Naive thymus-derived CD4-positive, alpha-beta T cell (primary cell): Measurements from ENCODE around the gene DISP3. TPM values are rescaled to one million over a fixed set of nuclear protein-coding genes. Genes with fewer than 3 reads are reported as not detected.

ENCODE experiments used
- ATAC-seq: fragments of 150-1000 bp; cut with Tn5 transposase; 2 replicates; pipeline ENCODE4 v1.10.0; 2021; ENCODE audit warnings: mild to moderate bottlenecking, moderate library complexity
- CTCF ChIA-PET: fragments of 350-600 bp; sonication (Branson Sonifier 250); formaldehyde crosslinking; loops from one replicate; lab custom pipeline; 2021; ENCODE audit warnings: antibody characterized with exemption; lab: Charles Lee
- POLR2A ChIA-PET: fragments of 350-600 bp; sonication (Branson Sonifier 250); formaldehyde crosslinking; loops from one replicate; lab custom pipeline; 2021; ENCODE audit warnings: antibody characterized with exemption, inconsistent platforms; lab: Charles Lee
- DNase-seq, 9 donors: peaks; one replicate each; pipeline versions ENCODE4 v3.0.0 to v3.0.0-alpha.2; 2020 to 2022; ENCODE audit warnings: mixed read lengths in 1 of 9
- H3K27ac ChIP-seq: one replicate; pipeline ENCODE4 v1.7.0; 2013; ENCODE audit warnings: mild to moderate bottlenecking, low read depth, low read length, moderate library complexity
- H3K27me3 ChIP-seq, 2 donors: one replicate each; pipeline ENCODE4 v1.7.0; 2013; ENCODE audit warnings: low read length in 2 of 2, mild to moderate bottlenecking in 2 of 2, moderate library complexity in 2 of 2; ENCODE audit not compliant: control insufficient read depth in 2 of 2, insufficient read depth in 2 of 2
- H3K36me3 ChIP-seq, 3 experiments: 1 replicate in 2 of 3; 2 replicates in 1 of 3; pipeline ENCODE4 v1.7.0; 2013; ENCODE audit warnings: low read length in 3 of 3, mild to moderate bottlenecking in 3 of 3, moderate library complexity in 1 of 3; ENCODE audit not compliant: insufficient read depth in 3 of 3, control insufficient read depth in 2 of 3
- H3K4me1 ChIP-seq, 2 donors: one replicate each; pipeline ENCODE4 v1.7.0; 2013; ENCODE audit warnings: low read length in 2 of 2, mild to moderate bottlenecking in 2 of 2, moderate library complexity in 1 of 2; ENCODE audit not compliant: control insufficient read depth in 2 of 2, insufficient read depth in 2 of 2
- H3K4me3 ChIP-seq: 2 replicates; pipeline ENCODE4 v1.7.0; 2013; ENCODE audit warnings: mild to moderate bottlenecking, low read length
- H3K9me3 ChIP-seq, 3 experiments: 1 replicate in 2 of 3; 2 replicates in 1 of 3; pipeline ENCODE4 v1.7.0; 2013; ENCODE audit warnings: low read length in 3 of 3; ENCODE audit not compliant: control insufficient read depth in 2 of 3
- H3K27ac Mint-ChIP-seq, 9 donors: one replicate each; pipeline ENCODE4 v1.8.0; 2020 to 2022; ENCODE audit warnings: mixed read lengths in 9 of 9, mild to moderate bottlenecking in 8 of 9, moderate library complexity in 5 of 9, inconsistent platforms in 2 of 9
- H3K27me3 Mint-ChIP-seq, 5 donors: one replicate each; pipeline ENCODE4 v1.8.0; 2021 to 2022; ENCODE audit warnings: mixed read lengths in 5 of 5, mild to moderate bottlenecking in 1 of 5
- H3K36me3 Mint-ChIP-seq, 5 donors: one replicate each; pipeline ENCODE4 v1.8.0; 2020 to 2022; ENCODE audit warnings: mixed read lengths in 5 of 5, mild to moderate bottlenecking in 3 of 5, inconsistent platforms in 1 of 5
- H3K4me1 Mint-ChIP-seq, 7 donors: one replicate each; pipeline ENCODE4 v1.8.0; 2020 to 2022; ENCODE audit warnings: mixed read lengths in 7 of 7, mild to moderate bottlenecking in 3 of 7, inconsistent platforms in 1 of 7
- H3K4me3 Mint-ChIP-seq, 10 donors: one replicate each; pipeline ENCODE4 v1.8.0; 2020 to 2022; ENCODE audit warnings: mild to moderate bottlenecking in 10 of 10, mixed read lengths in 10 of 10, moderate library complexity in 6 of 10, inconsistent platforms in 2 of 10
- H3K9me3 Mint-ChIP-seq, 11 donors: one replicate each; pipeline ENCODE4 v1.8.0; 2020 to 2022; ENCODE audit warnings: mixed read lengths in 11 of 11, mild to moderate bottlenecking in 4 of 11, inconsistent platforms in 1 of 11, moderate library complexity in 1 of 11
- intact Hi-C, 2 donors: fragments of 100-400 bp; cut with micrococcal nuclease; formaldehyde crosslinking; loops; one replicate each; pipeline ENCODE4 v1.15.1; 2023
- polyA plus RNA-seq, 2 donors: library from polyadenylated mRNA; unstranded; fragments of 300-500 nt; fragmentation: Illumina TruSeq; gene quantifications; one replicate each; pipeline ENCODE4 v1.2.3, GENCODE V29; 2021
- total RNA-seq, 6 experiments: library from RNA in 5 of 6; stranded (reverse) in 5 of 6; gene quantifications; 1 replicate in 5 of 6; 2 replicates in 1 of 6; pipeline ENCODE4 v1.2.3 and lab custom pipeline; 2021 to 2026

DISP3 gene
- total and polyA plus RNA-seq, 7 experiments from 2014 or later = 0.14 to 0.95 (median 0.46) TPM

- H3K4me3 ChIP-seq = no peak overlapping the region
- ChIA-PET CTCF (no interaction called here), POLR2A (no interaction called here)
- H3K4me1 Mint-ChIP-seq = peaks cover 0 to 2% (median 0%) of the 10 kb centered on the region in 7 donors
- H3K9me3 Mint-ChIP-seq = no peaks in the 10 kb centered on the region
- no peaks in the 10 kb centered on the region for H3K36me3 Mint-ChIP-seq
- no peak overlapping the region for H3K27ac Mint-ChIP-seq
- ATAC-seq (no peak), DNase-seq (no peak)
- no peaks in the 10 kb centered on the region for H3K36me3 ChIP-seq
- H3K27ac ChIP-seq = no peak overlapping the region
- no peaks in the 10 kb centered on the region for H3K27me3 ChIP-seq
- H3K4me1 ChIP-seq = no peaks in the 10 kb centered on the region
- no peaks in the 10 kb centered on the region for H3K9me3 ChIP-seq
- H3K4me3 Mint-ChIP-seq = no peak overlapping the region
- peaks cover 0 to 20% (median 11%) of the 10 kb centered on the region in 5 donors for H3K27me3 Mint-ChIP-seq
- intact Hi-C loops = no loop called here
Measured at GRCh38 chr1:11466416-11466815, 12.5 kb upstream of the DISP3 start.

DNA sequence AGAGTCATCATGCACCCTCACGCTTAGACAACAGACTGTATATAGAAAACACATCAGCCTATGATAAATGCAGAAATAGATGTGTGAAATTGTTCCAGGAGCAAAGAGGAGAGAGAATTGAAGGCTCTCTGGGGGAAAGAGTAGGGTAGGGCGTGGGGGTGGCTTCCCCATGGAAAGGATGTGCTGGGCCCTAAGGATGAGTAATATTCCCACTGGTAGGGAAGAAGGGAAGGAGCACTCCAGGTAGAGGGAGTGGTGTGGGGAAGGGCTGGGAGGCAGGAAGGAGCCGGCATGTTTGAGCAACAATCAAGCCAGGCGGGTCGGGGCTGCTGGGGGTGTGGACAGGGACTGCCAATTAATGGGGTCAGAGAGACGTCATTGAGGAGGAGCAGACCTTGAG lies 10.1 kb upstream of the DISP3 start:
- intact Hi-C loops = no loop called here
- H3K4me3 ChIP-seq = no peak overlapping the region
- H3K4me1 ChIP-seq = no peaks in the 10 kb centered on the region
- CTCF ChIA-PET = no interaction called here
- peaks cover 0 to 5% (median 0%) of the 10 kb centered on the region in 7 donors for H3K4me1 Mint-ChIP-seq
- H3K9me3 Mint-ChIP-seq = peaks cover 0 to under 1% (median 0%) of the 10 kb centered on the region in 11 donors
- ATAC-seq (no peak), DNase-seq (no peak)
- H3K36me3 Mint-ChIP-seq = no peaks in the 10 kb centered on the region
- POLR2A ChIA-PET = no interaction called here
- peaks cover 0 to 15% (median 5%) of the 10 kb centered on the region in 5 donors for H3K27me3 Mint-ChIP-seq
- H3K4me3 Mint-ChIP-seq = no peak overlapping the region
- H3K27ac Mint-ChIP-seq = no peak overlapping the region
- no peaks in the 10 kb centered on the region for H3K9me3 ChIP-seq
- H3K27me3 ChIP-seq = no peaks in the 10 kb centered on the region
- no peaks in the 10 kb centered on the region for H3K36me3 ChIP-seq
- H3K27ac ChIP-seq = no peak overlapping the region

- no peak overlapping the region for H3K4me3 ChIP-seq
- POLR2A ChIA-PET = no interaction called here
- Mint-ChIP-seq H3K9me3 (peaks cover 0 to 1% (median 0%) of the 10 kb centered on the region in 11 donors), H3K4me3 (no peak overlapping the region), H3K36me3 (no peaks in the 10 kb centered on the region), H3K27me3 (peaks cover 0 to 23% (median 8%) of the 10 kb centered on the region in 5 donors), H3K4me1 (peaks cover 0 to 6% (median 0%) of the 10 kb centered on the region in 7 donors), H3K27ac (no peak overlapping the region)
- no peaks in the 10 kb centered on the region for H3K36me3 ChIP-seq
- DNase-seq = no peak
- no peaks in the 10 kb centered on the region for H3K9me3 ChIP-seq
- no peak for ATAC-seq
- intact Hi-C loops = loop anchor here (10.0 kb wide), 2 partner anchors 174 to 264 kb away; partner anchors contain the start of gene AGTRAP (in 1 of the 2)
- CTCF ChIA-PET = no interaction called here
- H3K27ac ChIP-seq = no peak overlapping the region
- H3K27me3 ChIP-seq = no peaks in the 10 kb centered on the region
- no peaks in the 10 kb centered on the region for H3K4me1 ChIP-seq
Measured at GRCh38 chr1:11470912-11471311, 8.0 kb upstream of the DISP3 start.

DNA sequence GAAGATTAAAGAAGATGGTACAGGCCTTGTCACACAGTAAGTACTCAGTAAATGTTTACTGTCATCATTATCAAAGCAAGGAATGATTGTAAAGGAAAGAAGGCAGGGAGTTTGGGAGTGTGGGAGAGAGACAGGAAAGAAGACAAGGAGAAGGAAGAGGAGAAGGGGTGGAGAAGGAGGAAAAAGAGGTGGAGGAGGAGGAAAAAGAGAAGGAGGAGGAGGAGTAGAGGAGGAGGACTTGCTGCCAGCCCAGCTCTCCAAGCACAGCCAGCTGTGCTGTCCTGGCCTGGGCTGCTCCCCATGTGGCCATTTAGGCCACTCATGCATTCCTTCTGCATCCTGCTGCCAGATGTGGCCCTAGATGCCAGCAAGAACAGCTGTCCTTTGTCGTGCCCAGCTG lies 7.5 kb upstream of the DISP3 start:
- H3K4me1 Mint-ChIP-seq = peaks cover 0 to 6% (median 3%) of the 10 kb centered on the region in 7 donors
- no peak for ATAC-seq

GRCh38 chr1:11472284-11472683 lies 6.7 kb upstream of the DISP3 start:
- Histone ChIP-seq H3K9me3 (no peaks in the 10 kb centered on the region), H3K27me3 (no peaks in the 10 kb centered on the region), H3K4me1 (no peaks in the 10 kb centered on the region), H3K27ac (no peak overlapping the region), H3K36me3 (no peaks in the 10 kb centered on the region), H3K4me3 (no peak overlapping the region)
- H3K4me1 Mint-ChIP-seq = peaks cover 0 to 6% (median 3%) of the 10 kb centered on the region in 7 donors
- DNase-seq (no peak), ATAC-seq (no peak)
- no peak overlapping the region for H3K27ac Mint-ChIP-seq
- peaks cover 0 to 27% (median 10%) of the 10 kb centered on the region in 5 donors for H3K27me3 Mint-ChIP-seq
- intact Hi-C loops = loop anchor here (10.0 kb wide), 2 partner anchors 173 to 263 kb away; partner anchors contain the start of gene AGTRAP (in 1 of the 2)
- no peaks in the 10 kb centered on the region for H3K36me3 Mint-ChIP-seq
- no peak overlapping the region for H3K4me3 Mint-ChIP-seq
- POLR2A ChIA-PET = no interaction called here
- CTCF ChIA-PET = no interaction called here
- H3K9me3 Mint-ChIP-seq = peaks cover 0 to 3% (median 0%) of the 10 kb centered on the region in 11 donors

More for the DNA sequence above, 7.5 kb upstream of the DISP3 start:
- no peak for DNase-seq
- H3K36me3 ChIP-seq = no peaks in the 10 kb centered on the region
- H3K27me3 ChIP-seq = no peaks in the 10 kb centered on the region
- no peak overlapping the region for H3K27ac ChIP-seq
- intact Hi-C loops = loop anchor here (10.0 kb wide), 2 partner anchors 173 to 263 kb away; partner anchors contain the start of gene AGTRAP (in 1 of the 2)
- POLR2A ChIA-PET = no interaction called here
- no peak overlapping the region for H3K4me3 ChIP-seq
- H3K4me1 ChIP-seq = no peaks in the 10 kb centered on the region
- Mint-ChIP-seq H3K27ac (no peak overlapping the region), H3K36me3 (no peaks in the 10 kb centered on the region), H3K27me3 (peaks cover 0 to 27% (median 10%) of the 10 kb centered on the region in 5 donors), H3K9me3 (peaks cover 0 to 3% (median 0%) of the 10 kb centered on the region in 11 donors), H3K4me3 (no peak overlapping the region)
- CTCF ChIA-PET = no interaction called here
- H3K9me3 ChIP-seq = no peaks in the 10 kb centered on the region

DNA sequence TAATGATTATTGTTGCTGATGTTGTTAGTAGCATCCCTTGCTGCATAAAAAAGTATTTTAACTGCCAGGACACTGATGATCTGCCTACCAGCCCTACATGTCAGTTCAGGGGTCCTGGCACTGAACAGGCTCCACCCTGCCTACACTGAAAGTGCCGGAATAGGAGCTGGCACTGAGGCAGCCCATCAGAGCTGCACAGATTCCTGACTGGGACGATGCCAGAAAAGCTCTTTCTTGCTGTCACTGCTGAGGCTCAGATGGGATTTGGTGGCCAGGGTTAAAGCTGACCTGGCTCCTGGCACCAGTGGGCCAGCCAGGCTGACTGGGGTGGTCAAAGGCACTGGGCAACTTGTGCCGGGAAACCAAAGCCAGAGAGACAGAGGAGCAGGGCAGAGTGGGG lies 6.2 kb upstream of the DISP3 start:
- no peak overlapping the region for H3K27ac ChIP-seq
- Mint-ChIP-seq H3K27me3 (peaks cover 3 to 31% (median 14%) of the 10 kb centered on the region in 5 donors), H3K9me3 (peaks cover 0 to 4% (median 0%) of the 10 kb centered on the region in 11 donors), H3K27ac (no peak overlapping the region), H3K36me3 (no peaks in the 10 kb centered on the region), H3K4me1 (peaks cover 0 to 6% (median 4%) of the 10 kb centered on the region in 7 donors), H3K4me3 (no peak overlapping the region)
- H3K27me3 ChIP-seq = peaks cover 0 to under 1% of the 10 kb centered on the region in 2 donors
- DNase-seq = no peak
- intact Hi-C loops = loop anchor here (10.0 kb wide), 2 partner anchors 172 to 262 kb away; partner anchors contain the start of gene AGTRAP (in 1 of the 2)
- no peak for ATAC-seq
- no peaks in the 10 kb centered on the region for H3K9me3 ChIP-seq
- H3K4me3 ChIP-seq = no peak overlapping the region
- ChIA-PET CTCF (no interaction called here), POLR2A (no interaction called here)
- H3K4me1 ChIP-seq = no peaks in the 10 kb centered on the region
- H3K36me3 ChIP-seq = no peaks in the 10 kb centered on the region
